Measurements from ENCODE around the gene CUL2. TPM values are rescaled to one million over a fixed set of nuclear protein-coding genes. Genes with fewer than 3 reads are reported as not detected.
"Not testable (repeated sequence)": the region's sequence is repeated elsewhere in the genome, so short reads cannot be mapped to it uniquely, and the experiment has no call there.

Gene CUL2
- total RNA-seq, 4 donors from 2014 or later, result 12.0 to 23.8 (median 13.3) TPM

GRCh38 chr10:34978080-34978479 is 112.1 kb downstream of the CUL2 start:
- Histone ChIP-seq H3K27me3 (no peaks in the 10 kb centered on the region), H3K4me1 (no peaks in the 10 kb centered on the region), H3K36me3 (no peaks in the 10 kb centered on the region), H3K4me3 (no peak overlapping the region), H3K27ac (no peak overlapping the region), H3K9me3 (peaks cover 0 to 15% (median 0%) of the 10 kb centered on the region in 4 donors)
- 84 to 89% methylated on average over 7 of the region's 7 CpGs for WGBS, 2 donors
- no peak for TF ChIP-seq CTCF (IDR thresholded peaks at IDR 0.05)
- no peak for TF ChIP-seq POLR2A (IDR thresholded peaks at IDR 0.05)
- no peak for TF ChIP-seq EP300 (IDR thresholded peaks at IDR 0.05)
- no peak for DNase-seq (ENCODE audit: low spot score in 2 of 2)

GRCh38 chr10:34976380-34976910 is 113.7 kb downstream of the CUL2 start:
- H3K27ac ChIP-seq; H3K36me3 ChIP-seq; H3K4me1 ChIP-seq; H3K27me3 ChIP-seq; DNase-seq (ENCODE audit: low spot score in 2 of 2); H3K4me3 ChIP-seq: not testable (repeated sequence)
- WGBS, 2 donors, result 97 to 98% methylated on average over 17 to 21 of the region's 29 CpGs
- peaks cover 0 to 15% (median 0%) of the 10 kb centered on the region in 4 donors for H3K9me3 ChIP-seq

GRCh38 chr10:34974364-34975065 is 115.6 kb downstream of the CUL2 start:
- H3K27ac ChIP-seq; H3K4me1 ChIP-seq; H3K27me3 ChIP-seq; DNase-seq (ENCODE audit: low spot score in 2 of 2); H3K4me3 ChIP-seq; H3K36me3 ChIP-seq: not testable (repeated sequence)
- H3K9me3 ChIP-seq, result peaks cover 0 to 15% (median 0%) of the 10 kb centered on the region in 4 donors
- 87 to 92% methylated on average over 8 of the region's 8 CpGs for WGBS, 2 donors

- H3K4me1 ChIP-seq; H3K27ac ChIP-seq; H3K4me3 ChIP-seq; DNase-seq (ENCODE audit: low spot score in 2 of 2); H3K36me3 ChIP-seq; H3K27me3 ChIP-seq: not testable (repeated sequence)
- 90 to 94% methylated on average over 3 of the region's 3 CpGs for WGBS, 2 donors
- peaks cover 0 to 15% (median 0%) of the 10 kb centered on the region in 4 donors for H3K9me3 ChIP-seq
Measured at GRCh38 chr10:34973757-34974156, 116.4 kb downstream of the CUL2 start.

- not testable (repeated sequence) for H3K4me3 ChIP-seq; H3K4me1 ChIP-seq; H3K36me3 ChIP-seq; H3K27ac ChIP-seq; DNase-seq (ENCODE audit: low spot score in 2 of 2); H3K27me3 ChIP-seq
- H3K9me3 ChIP-seq, result peaks cover 0 to 15% (median 0%) of the 10 kb centered on the region in 4 donors
- 70 to 71% methylated on average over 9 of the region's 9 CpGs for WGBS, 2 donors
Measured at GRCh38 chr10:34973121-34973520, 117.0 kb downstream of the CUL2 start.

- not testable (repeated sequence) for H3K36me3 ChIP-seq; H3K27me3 ChIP-seq; H3K4me3 ChIP-seq; H3K27ac ChIP-seq; DNase-seq (ENCODE audit: low spot score in 2 of 2); H3K4me1 ChIP-seq
- H3K9me3 ChIP-seq, result peaks cover 0 to 15% (median 0%) of the 10 kb centered on the region in 4 donors
- WGBS, 2 donors, result 50 to 66% methylated on average over 2 of the region's 2 CpGs
Measured at GRCh38 chr10:34972591-34972990, 117.5 kb downstream of the CUL2 start.

GRCh38 chr10:34971606-34972334 is 118.4 kb downstream of the CUL2 start:
- WGBS, 2 donors, result 73 to 89% methylated on average over 12 of the region's 12 CpGs
- not testable (repeated sequence) for H3K36me3 ChIP-seq; H3K27me3 ChIP-seq; H3K27ac ChIP-seq; H3K4me3 ChIP-seq; DNase-seq (ENCODE audit: low spot score in 2 of 2)
- peaks cover 0 to 15% (median 0%) of the 10 kb centered on the region in 4 donors for H3K9me3 ChIP-seq
- H3K4me1 ChIP-seq, result peaks cover 0 to 14% (median 8%) of the 10 kb centered on the region in 4 donors

- no peak for TF ChIP-seq EP300 (IDR thresholded peaks at IDR 0.05)
- no peak for TF ChIP-seq POLR2A (IDR thresholded peaks at IDR 0.05)
- TF ChIP-seq CTCF (IDR thresholded peaks at IDR 0.05), result no peak
- Histone ChIP-seq H3K4me1 (peaks cover 0 to 19% (median 10%) of the 10 kb centered on the region in 4 donors), H3K27me3 (no peaks in the 10 kb centered on the region), H3K4me3 (no peak overlapping the region), H3K36me3 (no peaks in the 10 kb centered on the region), H3K9me3 (no peaks in the 10 kb centered on the region), H3K27ac (no peak overlapping the region)
- no peak for DNase-seq (ENCODE audit: low spot score in 2 of 2)
- 93 to 97% methylated on average over 11 to 17 of the region's 17 CpGs for WGBS, 2 donors
Measured at GRCh38 chr10:34969171-34969570, 121.0 kb downstream of the CUL2 start.
